Activated CD4-positive, alpha-beta T cell treated with anti-CD3 and anti-CD28 coated beads, Interleukin-2, amount 10 ng/mL, durations not matched to agents 24 days and 14 days (primary cell): Measurements from ENCODE around the gene MNT. TPM values are rescaled to one million over a fixed set of nuclear protein-coding genes. Genes with fewer than 3 reads are reported as not detected.

Source experiments
- DNase-seq: peaks from one replicate; pipeline ENCODE4 v3.0.0; 2022
- H3K27ac Mint-ChIP-seq: one replicate; pipeline ENCODE4 v1.8.0; 2022; ENCODE audit warnings: mild to moderate bottlenecking, mixed read lengths
- H3K27me3 Mint-ChIP-seq: one replicate; pipeline ENCODE4 v1.8.0; 2022; ENCODE audit warnings: mixed read lengths
- H3K36me3 Mint-ChIP-seq: one replicate; pipeline ENCODE4 v1.8.0; 2022; ENCODE audit warnings: low read depth, mild to moderate bottlenecking, mixed read lengths
- H3K4me1 Mint-ChIP-seq: one replicate; pipeline ENCODE4 v1.8.0; 2021; ENCODE audit warnings: mixed read lengths
- H3K4me3 Mint-ChIP-seq: one replicate; pipeline ENCODE4 v1.8.0; 2022; ENCODE audit warnings: mild to moderate bottlenecking, moderate library complexity, mixed read lengths
- H3K9me3 Mint-ChIP-seq: one replicate; pipeline ENCODE4 v1.8.0; 2021; ENCODE audit warnings: mixed read lengths
- intact Hi-C: fragments of 100-400 bp; cut with micrococcal nuclease; formaldehyde crosslinking; loops from one replicate; pipeline ENCODE4 v1.15.1; 2023
- total RNA-seq: library from RNA; stranded (reverse); gene quantifications from 2 replicates; pipeline ENCODE4 v1.2.3, GENCODE V29; 2022

MNT gene
- total RNA-seq, 1 donor from 2014 or later: 29.1 TPM

- Mint-ChIP-seq H3K9me3 (no peaks in the 10 kb centered on the region), H3K4me3 (no peak overlapping the region), H3K36me3 (peaks cover 13% of the 10 kb centered on the region), H3K4me1 (peaks cover 4% of the 10 kb centered on the region), H3K27me3 (no peaks in the 10 kb centered on the region), H3K27ac (no peak overlapping the region)
- DNase-seq: no peak
- intact Hi-C loops: no loop called here
Observed at GRCh38 chr17:2346475-2346874, 54.4 kb downstream of the MNT start.

- intact Hi-C loops: no loop called here
- Mint-ChIP-seq H3K27me3 (no peaks in the 10 kb centered on the region), H3K27ac (no peak overlapping the region), H3K36me3 (peaks cover 13% of the 10 kb centered on the region), H3K9me3 (no peaks in the 10 kb centered on the region), H3K4me3 (no peak overlapping the region), H3K4me1 (peaks cover 4% of the 10 kb centered on the region)
- no peak for DNase-seq
Observed at GRCh38 chr17:2344528-2344927, 56.3 kb downstream of the MNT start.

GRCh38 chr17:2343421-2343820 lies 57.4 kb downstream of the MNT start:
- DNase-seq: no peak
- Mint-ChIP-seq H3K4me1 (peaks cover 6% of the 10 kb centered on the region), H3K4me3 (no peak overlapping the region), H3K27me3 (no peaks in the 10 kb centered on the region), H3K9me3 (no peaks in the 10 kb centered on the region), H3K27ac (no peak overlapping the region), H3K36me3 (peaks cover 12% of the 10 kb centered on the region)
- intact Hi-C loops: no loop called here

- Mint-ChIP-seq H3K4me3 (peak overlapping the region; percentile 81), H3K27ac (peak overlapping the region; percentile 71), H3K36me3 (peaks cover 5% of the 10 kb centered on the region), H3K27me3 (no peaks in the 10 kb centered on the region), H3K4me1 (peaks cover 18% of the 10 kb centered on the region), H3K9me3 (no peaks in the 10 kb centered on the region)
- peak; percentile 63 for DNase-seq
- intact Hi-C loops: no loop called here
Observed at GRCh38 chr17:2338315-2338657, 62.6 kb downstream of the MNT start.

- peaks cover 4% of the 10 kb centered on the region for H3K36me3 Mint-ChIP-seq
Observed at GRCh38 chr17:2337544-2338314, 63.1 kb downstream of the MNT start.

GRCh38 chr17:2336852-2337543 lies 63.9 kb downstream of the MNT start, which contains the start of gene SGSM2:
Gene SGSM2 (plus strand): TSS chr17:2337501. CDS start chr17:2337689, 188 bp downstream.
- no peaks in the 10 kb centered on the region for H3K9me3 Mint-ChIP-seq
- intact Hi-C loops: loop anchor here (1.0 to 2.0 kb wide), 6 partner anchors 16 to 282 kb away; partner anchors contain the start of genes HIC1, METTL16 and MNT
- peak within 1 kb of the TSS; percentile 81 for H3K4me3 Mint-ChIP-seq
- peak; percentile 92 for DNase-seq
- H3K27ac Mint-ChIP-seq: peak within 1 kb of the TSS; percentile 96
- H3K4me1 Mint-ChIP-seq: peaks cover 14% of the 10 kb centered on the region
- no peaks in the 10 kb centered on the region for H3K27me3 Mint-ChIP-seq
- peaks cover 4% of the 10 kb centered on the region for H3K36me3 Mint-ChIP-seq

More at GRCh38 chr17:2337544-2338314, 63.1 kb downstream of the MNT start:
- H3K4me1 Mint-ChIP-seq: peaks cover 14% of the 10 kb centered on the region
- H3K27ac Mint-ChIP-seq: peak overlapping the region; percentile 71
- H3K27me3 Mint-ChIP-seq: no peaks in the 10 kb centered on the region
- peak overlapping the region; percentile 81 for H3K4me3 Mint-ChIP-seq
- H3K9me3 Mint-ChIP-seq: no peaks in the 10 kb centered on the region
- intact Hi-C loops: loop anchor here (2.0 kb wide), 3 partner anchors 55 to 283 kb away; partner anchors contain the start of genes HIC1 and MNT
- peak; percentile 89 for DNase-seq

- intact Hi-C loops: loop anchor here (1.0 to 2.0 kb wide), 6 partner anchors 17 to 282 kb away; partner anchors contain the start of genes HIC1, METTL16 and MNT
- Mint-ChIP-seq H3K9me3 (no peaks in the 10 kb centered on the region), H3K27ac (peak within 1 kb of the TSS; percentile 96), H3K4me1 (peaks cover 14% of the 10 kb centered on the region), H3K27me3 (no peaks in the 10 kb centered on the region), H3K36me3 (no peaks in the 10 kb centered on the region), H3K4me3 (no peak within 1 kb of the TSS)
- DNase-seq: peak; percentile 98
Observed at GRCh38 chr17:2336215-2336851, 64.5 kb downstream of the MNT start, which contains the start of gene TSR1. Gene TSR1 (minus strand): TSS chr17:2336457. CDS start chr17:2336427, 30 bp downstream.

- H3K27me3 Mint-ChIP-seq: no peaks in the 10 kb centered on the region
- H3K4me3 Mint-ChIP-seq: no peak overlapping the region
- H3K36me3 Mint-ChIP-seq: no peaks in the 10 kb centered on the region
- peaks cover 14% of the 10 kb centered on the region for H3K4me1 Mint-ChIP-seq
- H3K27ac Mint-ChIP-seq: peak overlapping the region; percentile 96
- no peaks in the 10 kb centered on the region for H3K9me3 Mint-ChIP-seq
- intact Hi-C loops: loop anchor here (1.0 to 2.0 kb wide), 6 partner anchors 18 to 281 kb away; partner anchors contain the start of genes HIC1, METTL16 and MNT
- no peak for DNase-seq
Observed at GRCh38 chr17:2335726-2336214, 65.1 kb downstream of the MNT start.

Other genes starting within 250 kb of the MNT start
- gene SMG6, start 97.3 kb downstream of the MNT start, total RNA-seq: 31.6 and 36.2 TPM in 2 replicates
- 13.8 and 15.6 TPM in 2 replicates for gene SRR, start 97.1 kb downstream of the MNT start, total RNA-seq
- 97.9 and 99.3 TPM in 2 replicates for gene TSR1, start 64.6 kb downstream of the MNT start, total RNA-seq
- 44.4 and 49.7 TPM in 2 replicates for gene SGSM2, start 63.6 kb downstream of the MNT start, total RNA-seq
- 59.5 and 61.1 TPM in 2 replicates for gene METTL16, start 110.8 kb upstream of the MNT start, total RNA-seq
- gene PAFAH1B1, start 192.6 kb upstream of the MNT start, total RNA-seq: 166 and 170 TPM in 2 replicates